ENCODE results near the gene GALM. TPM values are rescaled to one million over a fixed set of nuclear protein-coding genes. Genes with fewer than 3 reads are reported as not detected.

The GALM gene
- total and polyA plus RNA-seq, 2 experiments from 2014 or later: 46.0 to 47.4 TPM

- Histone ChIP-seq H3K36me3 (peaks cover 56% of the 10 kb centered on the region), H3K4me3 (no peak overlapping the region), H3K27ac (peak overlapping the region; percentile 55), H3K27me3 (no peaks in the 10 kb centered on the region), H3K9me3 (ENCODE audit: low read depth) (no peaks in the 10 kb centered on the region), H3K4me1 (ENCODE audit: low read depth) (peaks cover 42% of the 10 kb centered on the region)
- DNase-seq (ENCODE audit: low read depth in 1 of 2, low spot score in 1 of 2): peak in 1 of 2 donors; percentile 65
- TF ChIP-seq, protein P1, sequence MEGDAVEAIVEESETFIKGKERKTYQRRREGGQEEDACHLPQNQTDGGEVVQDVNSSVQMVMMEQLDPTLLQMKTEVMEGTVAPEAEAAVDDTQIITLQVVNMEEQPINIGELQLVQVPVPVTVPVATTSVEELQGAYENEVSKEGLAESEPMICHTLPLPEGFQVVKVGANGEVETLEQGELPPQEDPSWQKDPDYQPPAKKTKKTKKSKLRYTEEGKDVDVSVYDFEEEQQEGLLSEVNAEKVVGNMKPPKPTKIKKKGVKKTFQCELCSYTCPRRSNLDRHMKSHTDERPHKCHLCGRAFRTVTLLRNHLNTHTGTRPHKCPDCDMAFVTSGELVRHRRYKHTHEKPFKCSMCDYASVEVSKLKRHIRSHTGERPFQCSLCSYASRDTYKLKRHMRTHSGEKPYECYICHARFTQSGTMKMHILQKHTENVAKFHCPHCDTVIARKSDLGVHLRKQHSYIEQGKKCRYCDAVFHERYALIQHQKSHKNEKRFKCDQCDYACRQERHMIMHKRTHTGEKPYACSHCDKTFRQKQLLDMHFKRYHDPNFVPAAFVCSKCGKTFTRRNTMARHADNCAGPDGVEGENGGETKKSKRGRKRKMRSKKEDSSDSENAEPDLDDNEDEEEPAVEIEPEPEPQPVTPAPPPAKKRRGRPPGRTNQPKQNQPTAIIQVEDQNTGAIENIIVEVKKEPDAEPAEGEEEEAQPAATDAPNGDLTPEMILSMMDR (IDR thresholded peaks at IDR 0.05; ENCODE audit: low read depth, low read length): no peak
These were observed 81.1 kb downstream of the GALM start for GRCh38 chr2:38747007-38747424.

GRCh38 chr2:38747819-38748218, 81.9 kb downstream of the GALM start:
- H3K4me1 ChIP-seq (ENCODE audit: low read depth): peaks cover 49% of the 10 kb centered on the region
- peak overlapping the region; percentile 3 for H3K4me3 ChIP-seq
- no peaks in the 10 kb centered on the region for H3K27me3 ChIP-seq
- no peaks in the 10 kb centered on the region for H3K9me3 ChIP-seq (ENCODE audit: low read depth)
- DNase-seq (ENCODE audit: low read depth in 1 of 2, low spot score in 1 of 2): no peak
- peaks cover 56% of the 10 kb centered on the region for H3K36me3 ChIP-seq
- H3K27ac ChIP-seq: peak overlapping the region; percentile 55
- TF ChIP-seq, protein P1 (IDR thresholded peaks at IDR 0.05; ENCODE audit: low read depth, low read length): no peak

DNA sequence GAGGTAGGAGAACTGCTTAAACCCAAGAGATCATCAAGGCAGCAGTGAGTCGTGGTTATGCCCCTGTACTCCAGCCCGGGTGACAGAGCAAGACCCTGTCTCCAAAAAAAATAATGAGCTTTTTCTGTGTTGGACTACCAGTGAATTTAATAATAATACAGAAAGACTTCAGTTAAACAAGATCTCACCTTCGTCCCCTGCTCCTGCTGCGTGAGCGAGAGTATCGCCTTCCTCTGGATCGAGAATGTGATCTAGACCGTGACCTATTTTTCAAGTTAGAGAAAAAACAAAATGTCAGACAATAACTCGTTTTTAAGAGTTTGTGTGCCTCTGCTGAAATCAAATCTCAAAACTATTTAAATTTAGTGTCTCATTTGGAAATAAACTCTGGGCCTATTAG, 82.5 kb downstream of the GALM start:
- Histone ChIP-seq H3K9me3 (ENCODE audit: low read depth) (no peaks in the 10 kb centered on the region), H3K27ac (peak overlapping the region; percentile 55), H3K4me1 (ENCODE audit: low read depth) (peaks cover 47% of the 10 kb centered on the region), H3K36me3 (peaks cover 54% of the 10 kb centered on the region), H3K4me3 (no peak overlapping the region), H3K27me3 (no peaks in the 10 kb centered on the region)
- DNase-seq (ENCODE audit: low read depth in 1 of 2, low spot score in 1 of 2): no peak
- TF ChIP-seq, protein P1 (IDR thresholded peaks at IDR 0.05; ENCODE audit: low read depth, low read length): no peak

GRCh38 chr2:38748943-38749804, 83.3 kb downstream of the GALM start:
- peak overlapping the region; percentile 81 for H3K27ac ChIP-seq
- H3K27me3 ChIP-seq: no peaks in the 10 kb centered on the region
- H3K4me1 ChIP-seq (ENCODE audit: low read depth): peaks cover 40% of the 10 kb centered on the region

DNA sequence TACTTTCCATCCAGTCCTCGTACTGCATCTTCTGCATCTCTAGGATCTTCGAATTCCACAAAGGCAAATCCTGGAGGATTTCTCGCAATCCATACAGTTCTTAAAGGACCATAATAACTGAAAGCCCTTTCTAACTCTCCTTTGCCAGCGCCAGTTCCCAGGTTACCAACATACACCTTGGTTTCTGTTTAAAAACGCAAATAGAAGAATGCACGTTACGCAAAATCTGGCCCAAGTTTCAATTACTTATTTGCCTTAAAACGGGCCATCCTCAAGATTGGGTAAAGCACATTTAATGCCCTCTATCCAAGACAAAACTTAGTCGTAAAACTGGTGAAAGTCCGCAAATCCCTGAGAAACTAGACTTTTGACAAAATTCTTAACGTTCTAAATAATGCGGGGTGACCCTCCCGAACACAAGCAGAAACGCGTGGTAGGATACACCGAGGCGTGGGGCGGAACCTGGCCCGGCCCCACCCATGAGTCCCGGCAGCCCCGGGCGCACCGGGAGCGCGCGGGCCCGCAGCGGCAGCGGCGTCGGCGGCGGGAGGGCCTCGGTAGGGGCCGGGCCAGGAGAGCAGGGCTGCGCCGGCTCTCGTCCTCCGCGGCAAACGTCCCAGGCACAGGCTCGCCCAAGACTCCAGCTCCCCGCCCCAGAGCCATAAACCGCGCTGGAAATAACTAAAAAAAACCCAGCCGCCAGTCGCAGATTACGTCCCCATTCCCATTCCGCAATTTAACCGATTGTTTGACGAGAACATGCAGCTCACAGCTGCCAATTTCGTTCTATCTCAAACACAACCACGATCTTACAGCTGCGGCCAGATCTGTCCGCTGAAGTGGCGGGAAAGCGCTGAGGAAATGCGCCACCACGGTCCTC, 84.3 kb downstream of the GALM start:
- DNase-seq (ENCODE audit: low read depth in 1 of 2, low spot score in 1 of 2): peak; percentile 47 to 56
- H3K4me1 ChIP-seq (ENCODE audit: low read depth): peaks cover 31% of the 10 kb centered on the region
- H3K9me3 ChIP-seq (ENCODE audit: low read depth): no peaks in the 10 kb centered on the region
- TF ChIP-seq, protein P1 (IDR thresholded peaks at IDR 0.05; ENCODE audit: low read depth, low read length): no peak
- peaks cover 42% of the 10 kb centered on the region for H3K36me3 ChIP-seq
- H3K27me3 ChIP-seq: no peaks in the 10 kb centered on the region
- H3K27ac ChIP-seq: peak overlapping the region; percentile 81
- peak overlapping the region; percentile 93 for H3K4me3 ChIP-seq

More at GRCh38 chr2:38748943-38749804, 83.3 kb downstream of the GALM start:
- Histone ChIP-seq H3K36me3 (peaks cover 48% of the 10 kb centered on the region), H3K9me3 (ENCODE audit: low read depth) (no peaks in the 10 kb centered on the region), H3K4me3 (peak overlapping the region; percentile 93)
- no peak for DNase-seq (ENCODE audit: low read depth in 1 of 2, low spot score in 1 of 2)
- TF ChIP-seq, protein P1 (IDR thresholded peaks at IDR 0.05; ENCODE audit: low read depth, low read length): no peak
